ENCODE data around the gene CD19.
"Not testable (repeated sequence)": the region's sequence is repeated elsewhere in the genome, so short reads cannot be mapped to it uniquely, and the experiment has no call there.

The CD19 gene

DNA sequence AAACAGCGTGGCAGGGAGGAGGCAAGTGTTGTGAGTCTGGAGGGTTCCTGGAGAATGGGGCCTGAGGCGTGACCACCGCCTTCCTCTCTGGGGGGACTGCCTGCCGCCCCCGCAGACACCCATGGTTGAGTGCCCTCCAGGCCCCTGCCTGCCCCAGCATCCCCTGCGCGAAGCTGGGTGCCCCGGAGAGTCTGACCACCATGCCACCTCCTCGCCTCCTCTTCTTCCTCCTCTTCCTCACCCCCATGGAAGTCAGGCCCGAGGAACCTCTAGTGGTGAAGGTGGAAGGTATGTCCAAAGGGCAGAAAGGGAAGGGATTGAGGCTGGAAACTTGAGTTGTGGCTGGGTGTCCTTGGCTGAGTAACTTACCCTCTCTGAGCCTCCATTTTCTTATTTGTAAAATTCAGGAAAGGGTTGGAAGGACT, at the start of gene CD19:
Gene CD19 (plus strand): TSS at position 171 of the 425 bp plus-strand sequence. CDS start 30 bp downstream, at position 201.
- DNase-seq (ENCODE audit: low spot score), result no peak
- TF ChIP-seq, protein P1, sequence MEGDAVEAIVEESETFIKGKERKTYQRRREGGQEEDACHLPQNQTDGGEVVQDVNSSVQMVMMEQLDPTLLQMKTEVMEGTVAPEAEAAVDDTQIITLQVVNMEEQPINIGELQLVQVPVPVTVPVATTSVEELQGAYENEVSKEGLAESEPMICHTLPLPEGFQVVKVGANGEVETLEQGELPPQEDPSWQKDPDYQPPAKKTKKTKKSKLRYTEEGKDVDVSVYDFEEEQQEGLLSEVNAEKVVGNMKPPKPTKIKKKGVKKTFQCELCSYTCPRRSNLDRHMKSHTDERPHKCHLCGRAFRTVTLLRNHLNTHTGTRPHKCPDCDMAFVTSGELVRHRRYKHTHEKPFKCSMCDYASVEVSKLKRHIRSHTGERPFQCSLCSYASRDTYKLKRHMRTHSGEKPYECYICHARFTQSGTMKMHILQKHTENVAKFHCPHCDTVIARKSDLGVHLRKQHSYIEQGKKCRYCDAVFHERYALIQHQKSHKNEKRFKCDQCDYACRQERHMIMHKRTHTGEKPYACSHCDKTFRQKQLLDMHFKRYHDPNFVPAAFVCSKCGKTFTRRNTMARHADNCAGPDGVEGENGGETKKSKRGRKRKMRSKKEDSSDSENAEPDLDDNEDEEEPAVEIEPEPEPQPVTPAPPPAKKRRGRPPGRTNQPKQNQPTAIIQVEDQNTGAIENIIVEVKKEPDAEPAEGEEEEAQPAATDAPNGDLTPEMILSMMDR (IDR thresholded peaks at IDR 0.05), result no peak
- no peak within 1 kb of the TSS for H3K4me3 ChIP-seq
- H3K27ac ChIP-seq, result no peak within 1 kb of the TSS

DNA sequence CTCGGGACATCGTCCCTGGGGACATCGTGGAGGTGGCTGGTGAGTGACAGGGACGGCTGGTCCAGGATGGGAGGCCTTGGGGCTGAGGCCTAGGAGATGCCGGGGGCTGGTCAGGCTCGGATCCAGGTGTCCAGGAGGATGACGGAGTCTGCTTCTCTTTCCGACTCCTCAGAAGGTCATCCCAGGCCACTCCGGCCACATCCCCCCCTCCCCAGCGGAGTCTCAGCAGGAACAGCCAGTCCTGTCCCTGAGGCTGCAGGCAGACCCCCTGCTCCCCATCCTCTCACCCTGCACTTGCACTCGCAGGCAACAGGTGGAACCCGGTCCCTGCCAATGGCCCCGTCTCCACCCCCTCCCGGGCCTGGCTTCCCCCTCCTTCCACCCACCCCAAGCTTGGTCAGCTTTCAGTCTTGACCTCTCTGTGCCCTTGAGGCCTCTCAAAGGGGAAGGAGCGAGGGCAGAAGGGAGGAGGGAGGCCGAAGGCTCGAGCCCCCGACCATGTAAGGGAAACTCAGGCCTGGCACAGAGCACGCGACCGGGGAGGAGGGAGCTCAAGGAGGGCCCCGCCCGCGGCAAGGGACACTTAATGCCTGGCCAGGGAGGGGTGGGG, 49.1 kb upstream of the CD19 start:
- Histone ChIP-seq H3K4me3 (no peak overlapping the region), H3K27ac (no peak overlapping the region)
- no peak for DNase-seq (ENCODE audit: low spot score)
- TF ChIP-seq, protein P1 (IDR thresholded peaks at IDR 0.05), result no peak

DNA sequence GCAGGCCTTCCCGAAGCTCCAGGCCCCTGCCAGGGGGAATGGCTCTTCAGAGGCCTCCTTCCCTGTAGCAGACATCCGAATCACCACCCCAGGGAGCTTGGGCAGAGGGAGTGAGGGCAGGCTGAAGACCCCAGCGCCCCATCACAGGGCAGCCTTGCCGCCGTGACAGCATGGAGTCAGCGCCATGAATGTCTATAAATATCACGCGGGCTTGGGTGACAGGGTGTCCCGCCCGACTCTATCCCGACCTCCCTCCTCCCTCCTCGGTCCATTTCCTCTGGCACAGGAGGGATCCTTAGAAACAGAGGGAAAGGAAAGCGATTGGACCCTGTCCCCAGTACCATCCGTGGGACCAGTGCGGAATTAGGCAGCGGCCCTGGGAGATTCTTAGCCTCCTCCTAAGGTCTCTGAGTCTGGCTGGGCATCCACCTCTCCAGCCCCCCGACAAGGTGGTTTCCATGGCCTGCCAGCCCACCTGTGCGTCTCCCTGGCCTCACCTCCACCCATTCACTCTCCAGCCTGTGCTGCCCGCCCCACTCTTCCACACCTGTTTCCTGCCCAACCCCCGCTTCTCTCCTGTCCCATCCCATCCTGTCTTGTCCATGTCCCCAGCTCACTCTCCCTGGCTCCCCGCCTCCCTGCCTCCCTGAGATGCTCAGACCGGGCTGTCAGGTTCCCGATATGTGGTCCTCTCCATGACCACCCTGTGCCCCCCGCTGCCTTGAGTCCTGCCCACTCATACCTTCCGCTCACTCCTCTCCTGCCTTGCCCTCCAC, 48.4 kb upstream of the CD19 start:
- TF ChIP-seq, protein P1 (IDR thresholded peaks at IDR 0.05), result no peak
- Histone ChIP-seq H3K4me3 (no peak overlapping the region), H3K27ac (no peak overlapping the region)
- no peak for DNase-seq (ENCODE audit: low spot score)

DNA sequence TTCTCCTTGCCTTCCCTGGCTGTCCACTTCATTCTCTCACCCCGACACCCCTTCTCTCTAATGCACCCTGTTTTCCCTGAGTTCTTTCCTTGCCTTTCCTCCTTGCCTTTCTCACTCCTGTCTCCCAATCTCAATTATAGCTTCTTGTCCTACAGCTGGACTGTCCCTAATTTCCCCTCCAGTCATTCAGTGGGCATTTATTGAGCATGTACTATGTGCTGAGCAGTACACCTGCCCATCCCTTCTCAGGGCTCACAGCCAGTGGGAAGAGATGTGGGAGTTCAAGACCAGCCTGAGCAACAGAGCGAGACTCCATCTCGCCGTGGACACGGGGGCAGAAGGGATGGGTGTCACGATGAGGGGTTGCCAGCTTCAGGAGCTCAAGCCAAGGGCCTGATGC, 47.7 kb upstream of the CD19 start:
- no peak overlapping the region for H3K4me3 ChIP-seq
- no peak for DNase-seq (ENCODE audit: low spot score)
- TF ChIP-seq, protein P1 (IDR thresholded peaks at IDR 0.05), result no peak
- no peak overlapping the region for H3K27ac ChIP-seq

DNA sequence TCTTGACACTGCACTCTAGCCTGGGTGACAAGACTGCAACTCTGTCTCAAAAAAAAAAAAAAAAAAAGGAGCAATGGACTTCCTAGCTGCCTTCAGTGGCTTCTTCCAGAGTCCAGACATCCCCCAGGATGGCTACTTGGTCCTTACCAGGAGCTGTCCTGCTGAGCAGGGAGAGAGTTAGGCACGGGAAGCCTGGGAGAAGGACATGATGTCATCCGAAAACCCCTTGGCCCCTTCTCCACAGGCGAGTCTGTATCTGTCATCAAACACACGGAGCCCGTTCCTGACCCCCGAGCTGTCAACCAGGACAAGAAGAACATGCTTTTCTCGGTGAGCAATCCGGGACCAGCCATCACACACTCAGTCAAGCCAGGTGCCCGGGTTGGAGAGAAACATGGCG, 44.8 kb upstream of the CD19 start:
- Histone ChIP-seq H3K27ac (no peak overlapping the region), H3K4me3 (no peak overlapping the region)
- no peak for DNase-seq (ENCODE audit: low spot score)
- TF ChIP-seq, protein P1 (IDR thresholded peaks at IDR 0.05), result no peak

DNA sequence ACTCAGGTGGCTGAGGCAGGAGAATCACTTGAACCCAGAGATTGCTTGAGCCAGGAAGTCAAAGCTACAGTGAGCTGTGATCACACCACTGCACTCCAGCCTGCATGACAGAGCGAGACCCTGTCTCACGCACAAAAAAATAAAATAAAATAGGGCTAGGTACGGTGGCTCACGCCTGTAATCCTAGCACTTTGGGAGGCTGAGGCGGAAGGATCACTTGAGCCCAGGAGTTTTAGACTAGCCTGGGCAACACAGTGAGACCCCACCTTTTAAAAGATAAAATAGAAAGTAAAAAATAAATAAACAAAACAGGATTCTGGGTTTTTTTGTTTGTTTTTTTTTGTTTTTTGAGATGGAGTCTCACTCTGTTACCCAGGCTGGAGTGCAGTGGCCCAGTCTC, 41.4 kb upstream of the CD19 start:
- not testable (repeated sequence) for H3K27ac ChIP-seq; H3K4me3 ChIP-seq; DNase-seq (ENCODE audit: low spot score)

DNA sequence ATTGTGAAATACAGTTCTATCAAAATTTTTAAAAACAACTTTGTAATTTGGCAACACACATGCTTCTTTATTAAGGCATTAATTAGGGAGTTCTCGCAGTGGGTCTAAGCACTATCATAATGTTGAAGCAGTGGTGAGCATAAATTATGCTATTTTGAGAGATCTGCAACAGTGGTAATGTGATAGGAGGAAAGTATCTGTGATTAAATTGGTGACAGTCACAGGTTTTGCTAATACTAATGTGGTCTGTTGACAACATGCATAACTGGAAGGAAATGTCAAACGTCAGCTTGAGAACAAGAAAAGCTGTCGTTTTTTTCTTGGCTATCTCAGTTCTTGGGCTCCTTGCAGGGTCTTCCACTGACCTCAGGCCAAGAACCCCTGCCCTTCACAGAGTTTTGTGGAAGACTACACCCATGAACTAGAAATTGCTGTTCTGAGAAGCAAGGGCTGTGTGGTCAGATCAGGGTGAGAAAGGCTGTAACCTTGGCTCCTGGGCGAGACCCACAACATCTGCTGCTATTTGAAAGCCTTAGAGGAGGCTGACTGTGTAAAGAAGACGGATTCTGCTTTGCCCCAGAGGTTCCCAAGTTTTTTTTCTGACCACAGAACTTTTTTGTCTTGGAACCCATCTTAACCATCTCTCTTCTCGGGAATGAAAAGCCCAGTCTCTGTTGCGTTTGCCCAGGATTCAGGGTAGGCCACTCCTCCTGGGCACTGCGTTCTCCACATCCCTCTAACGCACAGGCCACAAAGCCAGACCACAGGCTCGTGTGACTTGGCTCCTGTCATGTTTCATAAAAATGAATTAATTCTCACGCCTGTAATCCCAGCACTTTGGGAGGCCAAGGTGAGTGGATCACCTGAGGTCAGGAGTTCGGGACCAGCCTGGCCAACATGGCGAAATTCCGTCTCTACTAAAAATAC, 39.5 kb upstream of the CD19 start:
- DNase-seq (ENCODE audit: low spot score), result no peak
- no peak overlapping the region for H3K4me3 ChIP-seq
- TF ChIP-seq, protein P1 (IDR thresholded peaks at IDR 0.05), result no peak
- no peak overlapping the region for H3K27ac ChIP-seq

Data from coronary artery (tissue), 2 donors.